NCI-H524 (cell line): Measurements from ENCODE around the gene TMEM95.
"Not testable (repeated sequence)": the region's sequence is repeated elsewhere in the genome, so short reads cannot be mapped to it uniquely, and the experiment has no call there.

ENCODE experiments used
- DNase-seq, 2 experiments: peaks; one replicate each; lab custom pipeline; 2025; lab: John Stamatoyannopoulos, UW

Gene TMEM95

GRCh38 chr17:7323731-7324437 lies 31.1 kb upstream of the TMEM95 start:
- no peak for DNase-seq

- no peak for DNase-seq
Observed at GRCh38 chr17:7324438-7324779, 30.5 kb upstream of the TMEM95 start.

GRCh38 chr17:7325031-7325528 lies 29.9 kb upstream of the TMEM95 start:
- no peak for DNase-seq

GRCh38 chr17:7326186-7326585 lies 28.8 kb upstream of the TMEM95 start:
- no peak for DNase-seq

GRCh38 chr17:7327056-7327455 lies 27.9 kb upstream of the TMEM95 start:
- no peak for DNase-seq

- no peak for DNase-seq
Observed at GRCh38 chr17:7327501-7327900, 27.5 kb upstream of the TMEM95 start.

- no peak for DNase-seq
Observed at GRCh38 chr17:7328009-7328408, 26.9 kb upstream of the TMEM95 start.

- DNase-seq: no peak
Observed at GRCh38 chr17:7328840-7329373, 26.0 kb upstream of the TMEM95 start, which contains the start of gene NEURL4. Gene NEURL4 (minus strand): TSS chr17:7329335. CDS start chr17:7329312, 23 bp downstream.

- DNase-seq: peak; percentile 77 to 94
Observed at GRCh38 chr17:7329374-7329996, 25.5 kb upstream of the TMEM95 start.

GRCh38 chr17:7329997-7330637 lies 24.8 kb upstream of the TMEM95 start:
- peak; percentile 39 to 45 for DNase-seq

- DNase-seq: no peak
Observed at GRCh38 chr17:7330638-7331015, 24.3 kb upstream of the TMEM95 start.

GRCh38 chr17:7332111-7332510 lies 22.8 kb upstream of the TMEM95 start:
- no peak for DNase-seq

GRCh38 chr17:7332600-7333069 lies 22.3 kb upstream of the TMEM95 start:
- not testable (repeated sequence) for DNase-seq

GRCh38 chr17:7334938-7335538 lies 19.9 kb upstream of the TMEM95 start:
- no peak for DNase-seq

- not testable (repeated sequence) for DNase-seq
Observed at GRCh38 chr17:7335765-7336164, 19.2 kb upstream of the TMEM95 start.

GRCh38 chr17:7336240-7337175 lies 18.4 kb upstream of the TMEM95 start, which contains the start of gene ACAP1:
Gene ACAP1 (plus strand): TSS chr17:7336529. CDS start chr17:7336735, 206 bp downstream.
- no peak for DNase-seq

- not testable (repeated sequence) for DNase-seq
Observed at GRCh38 chr17:7337600-7337999, 17.4 kb upstream of the TMEM95 start.

GRCh38 chr17:7340179-7340578 lies 14.8 kb upstream of the TMEM95 start:
- DNase-seq: no peak

GRCh38 chr17:7341842-7342241 lies 13.1 kb upstream of the TMEM95 start:
- DNase-seq: no peak

- no peak for DNase-seq
Observed at GRCh38 chr17:7343250-7343649, 11.7 kb upstream of the TMEM95 start.
